DMS79 treated with DMSO at 0.1 percent for 48 hours (cell line): Measurements from ENCODE around the gene SLC39A11.
"Not testable (repeated sequence)": the region's sequence is repeated elsewhere in the genome, so short reads cannot be mapped to it uniquely, and the experiment has no call there.

Source experiments
- DNase-seq: peaks from one replicate; lab custom pipeline; 2025; lab: John Stamatoyannopoulos, UW

SLC39A11 gene

GRCh38 chr17:72782985-72783701 is 309.3 kb downstream of the SLC39A11 start:
- no peak for DNase-seq

GRCh38 chr17:72782437-72782836 is 310.1 kb downstream of the SLC39A11 start:
- not testable (repeated sequence) for DNase-seq

DNA sequence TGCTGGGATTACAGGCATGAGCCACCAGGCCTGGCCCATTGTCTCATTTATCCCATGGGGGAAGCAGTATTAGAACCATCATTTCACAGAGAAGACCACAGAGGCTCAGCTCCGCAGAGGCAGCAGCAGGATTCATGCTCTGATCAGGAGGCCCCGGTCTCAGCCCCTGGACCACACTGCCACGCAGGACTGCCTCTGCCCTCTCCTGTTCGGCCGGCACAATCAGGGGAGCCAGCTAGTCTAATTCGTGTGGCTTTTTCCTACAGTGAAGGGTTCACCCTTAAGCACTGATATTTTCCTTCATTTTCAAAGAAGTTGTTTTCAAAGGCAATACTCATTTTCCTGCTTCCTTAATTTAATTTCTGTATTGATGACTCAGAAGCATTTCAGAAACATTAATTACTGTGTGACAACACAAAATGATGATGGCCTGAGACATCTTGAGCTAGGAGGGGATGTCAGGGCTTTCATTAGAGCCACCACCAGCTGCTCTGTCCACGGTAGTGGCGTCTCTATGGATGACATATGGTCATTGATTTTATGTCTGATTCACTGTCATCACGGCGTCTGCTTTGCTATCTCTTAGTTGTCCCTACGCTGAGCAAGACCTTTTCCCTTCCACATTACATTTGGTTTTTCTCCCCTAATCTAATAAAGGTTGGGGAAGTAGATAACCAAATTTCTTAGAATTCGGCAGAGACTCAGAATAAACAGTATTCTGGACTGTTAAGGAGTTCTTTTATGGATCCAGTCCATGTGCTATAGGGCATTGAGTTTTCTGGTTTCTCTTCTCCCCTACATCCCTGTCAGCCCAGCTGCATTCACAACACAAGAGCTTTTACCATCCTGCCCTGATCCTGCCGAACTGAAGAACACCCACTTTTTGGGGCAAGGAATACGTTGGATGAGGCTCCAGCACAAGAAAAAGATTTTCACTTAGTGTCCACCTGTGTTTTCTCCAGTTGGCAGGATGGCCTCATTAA is 314.0 kb downstream of the SLC39A11 start:
- DNase-seq, result no peak

DNA sequence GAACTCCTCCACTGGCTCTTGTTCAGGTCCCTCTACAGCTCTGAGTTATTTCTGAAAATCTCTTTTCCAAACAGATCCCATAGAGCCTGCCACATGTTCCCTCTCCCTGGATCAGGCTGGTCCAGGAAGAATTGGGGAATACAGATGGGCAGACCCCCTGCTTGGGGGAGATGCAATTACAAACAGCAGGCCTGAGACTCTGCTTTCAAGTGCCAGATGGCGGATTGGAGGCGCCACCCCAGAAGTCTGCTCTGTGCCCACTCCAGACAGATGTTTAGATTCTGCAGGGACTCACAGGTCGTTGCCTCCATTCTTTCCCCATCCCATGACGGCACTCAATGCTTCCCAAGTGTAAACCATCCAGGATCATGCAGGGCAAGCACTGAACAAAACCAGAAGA is 316.6 kb downstream of the SLC39A11 start:
- no peak for DNase-seq

- DNase-seq, result no peak
Measured at GRCh38 chr17:72775237-72775636, 317.3 kb downstream of the SLC39A11 start.

DNA sequence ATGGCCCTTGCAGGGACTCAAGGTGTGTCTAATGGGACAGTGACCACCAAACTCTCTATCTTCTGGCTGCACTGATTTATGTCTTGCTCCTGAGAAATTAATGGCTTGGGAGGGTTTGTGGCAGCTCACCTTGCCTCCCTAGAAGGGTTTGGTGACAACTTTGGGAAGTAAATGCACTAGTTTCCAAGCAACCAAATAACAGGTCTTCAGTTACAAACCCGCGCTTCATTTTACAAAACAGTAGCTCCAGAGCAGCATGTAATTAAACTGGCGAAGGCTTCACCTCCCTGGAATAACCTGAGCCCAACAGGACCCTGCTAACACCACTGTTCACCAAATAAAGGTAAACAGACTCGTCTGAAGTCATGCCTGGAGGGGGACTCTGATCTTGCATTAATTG is 318.3 kb downstream of the SLC39A11 start:
- no peak for DNase-seq

- DNase-seq, result not testable (repeated sequence)
Measured at GRCh38 chr17:72773225-72773624, 319.3 kb downstream of the SLC39A11 start.

DNA sequence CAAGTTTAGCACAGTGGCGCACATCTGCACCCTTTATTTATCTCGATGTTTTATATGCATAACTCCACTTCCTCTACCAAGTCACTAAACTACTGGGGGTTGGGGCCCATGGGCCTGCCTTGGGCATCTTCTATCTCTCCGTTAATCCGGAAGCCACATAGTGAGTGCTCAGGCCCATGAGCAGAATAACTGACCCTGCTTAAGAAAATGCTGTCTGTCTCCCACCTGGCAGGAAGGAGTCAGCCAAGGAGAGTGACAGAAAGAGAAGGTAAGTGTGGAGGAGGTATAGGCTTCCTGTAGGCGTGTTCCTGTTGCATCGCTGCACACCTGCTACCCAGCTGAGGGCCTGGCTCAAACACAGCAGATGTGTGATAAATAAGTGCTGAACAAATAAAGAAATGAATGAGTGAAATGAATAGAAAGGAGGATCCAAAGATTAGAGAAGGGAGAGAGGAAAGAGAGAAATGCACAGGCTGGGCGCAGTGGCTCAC is 320.1 kb downstream of the SLC39A11 start:
- DNase-seq, result no peak

GRCh38 chr17:72771734-72772133 is 320.8 kb downstream of the SLC39A11 start:
- no peak for DNase-seq

GRCh38 chr17:72766761-72767356 is 325.6 kb downstream of the SLC39A11 start:
- DNase-seq, result no peak

GRCh38 chr17:72765368-72766153 is 326.9 kb downstream of the SLC39A11 start:
- no peak for DNase-seq

GRCh38 chr17:72764632-72765041 is 327.9 kb downstream of the SLC39A11 start:
- DNase-seq, result no peak

DNA sequence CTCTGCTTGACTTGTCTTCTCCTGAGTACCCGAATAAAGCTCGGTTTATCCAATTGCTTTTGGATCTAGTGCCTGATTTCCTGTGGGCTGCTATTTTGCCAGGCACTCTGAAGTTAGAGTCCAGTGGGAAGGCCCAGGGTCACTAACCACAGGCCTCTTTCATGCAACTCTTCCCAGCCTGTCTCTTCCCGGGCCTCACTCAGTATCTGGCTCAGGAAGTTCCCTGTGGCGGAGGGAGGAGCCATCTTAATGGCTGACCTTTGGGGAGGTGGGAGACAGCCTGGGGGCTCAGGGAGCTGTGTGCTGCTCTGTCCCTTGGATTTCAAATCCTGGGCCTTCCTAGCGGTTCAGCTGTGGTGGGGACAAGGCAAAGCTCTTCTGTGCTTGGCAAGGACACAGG is 328.5 kb downstream of the SLC39A11 start:
- DNase-seq, result no peak

DNA sequence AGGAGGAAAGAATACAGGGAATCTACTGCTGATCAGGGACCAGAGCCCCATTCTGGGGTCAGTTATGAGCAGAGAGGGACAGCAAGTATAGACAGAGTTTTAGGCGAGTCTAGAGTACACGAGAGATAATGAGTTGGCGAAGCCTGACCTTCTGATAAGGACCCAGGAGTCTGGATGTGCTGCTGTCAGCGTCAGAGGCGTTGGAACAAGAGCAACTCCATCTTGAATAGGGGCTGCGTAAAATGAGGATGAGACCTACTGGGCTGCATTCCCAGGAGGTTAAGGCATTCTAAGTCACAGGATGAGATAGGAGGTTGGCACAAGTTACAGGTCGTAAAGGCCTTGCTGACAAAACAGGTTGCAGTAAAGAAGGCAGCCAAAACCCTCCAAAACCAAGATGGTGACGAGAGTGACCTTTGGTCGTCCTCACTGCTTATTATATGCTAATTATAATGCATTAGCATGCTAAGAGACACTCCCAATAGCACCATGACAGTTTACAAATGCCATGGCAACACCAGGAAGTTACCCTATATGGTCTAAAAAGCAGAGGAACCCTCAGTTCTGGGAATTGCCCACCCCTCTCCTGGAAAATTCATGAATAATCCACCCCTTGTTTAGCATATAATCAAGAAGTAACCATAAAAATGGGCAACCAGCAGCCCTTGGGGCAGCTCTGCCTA is 330.5 kb downstream of the SLC39A11 start:
- not testable (repeated sequence) for DNase-seq

DNA sequence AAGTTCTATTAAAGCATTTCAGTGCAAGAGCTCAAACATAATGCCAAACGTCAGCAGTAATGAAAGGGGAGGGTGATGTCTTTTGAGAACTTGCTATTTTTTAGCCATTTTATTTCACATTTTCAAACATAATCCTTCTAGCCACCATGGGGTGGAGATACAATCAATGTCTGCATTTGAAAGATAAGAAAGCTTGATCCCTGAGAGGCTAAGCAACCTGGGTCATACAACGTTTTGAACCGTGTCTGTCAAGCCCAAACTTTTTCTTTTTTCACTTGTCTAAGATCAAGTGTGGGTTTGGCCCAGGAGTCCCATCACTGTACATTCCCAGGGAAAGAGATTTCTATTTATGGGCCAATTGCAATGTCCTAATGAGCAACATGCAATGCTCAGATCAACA is 331.1 kb downstream of the SLC39A11 start:
- no peak for DNase-seq

- DNase-seq, result no peak
Measured at GRCh38 chr17:72760368-72760767, 332.1 kb downstream of the SLC39A11 start.

GRCh38 chr17:72759301-72759700 is 333.2 kb downstream of the SLC39A11 start:
- no peak for DNase-seq

DNA sequence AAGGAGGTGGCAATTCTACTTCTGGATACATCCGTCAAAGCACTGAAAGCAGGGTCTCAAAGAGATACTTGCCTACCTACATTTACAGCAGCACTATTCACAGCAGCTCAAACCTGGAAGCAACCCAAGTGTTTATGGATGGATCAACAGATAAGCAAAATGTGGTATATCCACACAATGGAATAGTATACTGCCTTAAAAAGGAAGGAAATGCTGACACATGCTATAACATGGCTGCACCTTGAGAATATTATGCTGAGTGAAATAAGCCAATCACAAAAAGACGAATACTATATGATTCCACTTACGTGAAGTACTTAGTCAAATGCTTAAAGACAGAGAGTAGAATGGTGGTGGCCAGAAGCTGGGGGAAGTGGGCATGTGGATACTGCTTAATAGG is 336.2 kb downstream of the SLC39A11 start:
- DNase-seq, result no peak

GRCh38 chr17:72754513-72754912 is 338.0 kb downstream of the SLC39A11 start:
- no peak for DNase-seq

- DNase-seq, result no peak
Measured at GRCh38 chr17:72751746-72752145, 340.7 kb downstream of the SLC39A11 start.

DNA sequence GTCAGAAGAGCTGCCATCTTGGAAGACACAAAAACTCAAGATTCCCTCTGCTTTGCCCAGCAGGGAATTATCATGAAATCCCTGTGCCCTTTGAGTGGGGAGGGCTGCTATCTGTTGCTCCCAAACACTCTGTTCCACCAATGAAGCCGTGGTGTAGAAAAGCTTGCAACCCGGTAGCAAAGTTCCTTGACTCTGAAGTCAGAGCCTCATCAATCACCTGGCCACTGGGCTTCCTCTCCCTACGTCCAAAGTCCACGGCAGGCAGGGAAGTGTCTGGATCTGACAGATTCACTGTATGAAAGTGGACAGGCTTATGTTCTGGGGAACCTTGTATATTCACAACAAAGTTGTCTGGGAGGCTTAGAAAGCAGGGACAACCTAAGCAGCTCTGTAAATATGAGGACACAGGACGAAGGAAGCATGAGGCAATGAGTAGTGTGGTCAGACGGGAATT is 343.3 kb downstream of the SLC39A11 start:
- no peak for DNase-seq
